MM.1S (cell line): ENCODE measurements around the gene PHACTR1.

Experiments used
- DNase-seq: peaks from one replicate; pipeline ENCODE4 v3.0.0-alpha.2; 2015
- H2AFZ ChIP-seq: fragments of 300-600 bp; sonication (generic); 2 replicates; pipeline ENCODE4 v1.6.0; 2016; ENCODE audit warnings: antibody characterized with exemption, low read length
- H3F3A ChIP-seq: fragments of 300-600 bp; sonication (generic); 2 replicates; pipeline ENCODE4 v1.6.1; 2016; ENCODE audit warnings: mild to moderate bottlenecking, antibody characterized with exemption, low read length, moderate library complexity, mixed read lengths; ENCODE audit not compliant: insufficient read depth
- H3K27ac ChIP-seq: fragments of 300-600 bp; sonication (generic); 2 replicates; pipeline ENCODE4 v1.5.1; 2016; ENCODE audit warnings: mild to moderate bottlenecking, low read length
- H3K27me3 ChIP-seq: fragments of 300-600 bp; sonication (generic); replicated peaks from 2 replicates; pipeline ENCODE4 v1.6.0; 2016; ENCODE audit warnings: low read length; ENCODE audit not compliant: insufficient read depth
- H3K36me3 ChIP-seq: fragments of 300-600 bp; sonication (generic); replicated peaks from 2 replicates; pipeline ENCODE4 v1.6.1; 2016; ENCODE audit warnings: mild to moderate bottlenecking, low read length, mixed read lengths; ENCODE audit not compliant: insufficient read depth
- H3K4me1 ChIP-seq: fragments of 300-600 bp; sonication (generic); 2 replicates; pipeline ENCODE4 v1.6.1; 2016; ENCODE audit warnings: low read length, mixed read lengths
- H3K4me2 ChIP-seq: fragments of 300-600 bp; sonication (generic); 2 replicates; pipeline ENCODE4 v1.6.0; 2016; ENCODE audit warnings: low read depth, low read length
- H3K4me3 ChIP-seq: fragments of 300-600 bp; sonication (generic); 2 replicates; pipeline ENCODE4 v1.5.1; 2016; ENCODE audit warnings: low read length, mixed read lengths
- H3K79me2 ChIP-seq: fragments of 300-600 bp; sonication (generic); 2 replicates; pipeline ENCODE4 v1.6.1; 2016; ENCODE audit warnings: mixed run types, low read length, mixed read lengths
- H3K9ac ChIP-seq: fragments of 300-600 bp; sonication (generic); 2 replicates; pipeline ENCODE4 v1.6.1; 2016; ENCODE audit warnings: low read length, mixed read lengths
- H3K9me2 ChIP-seq: fragments of 300-600 bp; sonication (generic); replicated peaks from 2 replicates; pipeline ENCODE4 v1.6.1; 2016; ENCODE audit warnings: mild to moderate bottlenecking, low read length, mixed read lengths; ENCODE audit not compliant: insufficient read depth
- H3K9me3 ChIP-seq: fragments of 300-600 bp; sonication (generic); replicated peaks from 2 replicates; pipeline ENCODE4 v1.6.1; 2016; ENCODE audit warnings: mild to moderate bottlenecking, low read length, mixed read lengths; ENCODE audit not compliant: insufficient read depth
- H4K20me1 ChIP-seq: fragments of 300-600 bp; sonication (generic); 2 replicates; pipeline ENCODE4 v1.6.1; 2016; ENCODE audit warnings: mild to moderate bottlenecking, low read length, moderate library complexity, mixed read lengths; ENCODE audit not compliant: insufficient read depth
- CTCF ChIP-seq: fragments of 300-600 bp; sonication (generic); IDR thresholded peaks from 2 replicates; pipeline ENCODE4 v1.5.1; 2016; ENCODE audit warnings: antibody characterized with exemption, low read length, mixed read lengths
- EZH2 ChIP-seq: fragments of 300-600 bp; sonication (generic); optimal IDR thresholded peaks from 2 replicates; pipeline ENCODE3; 2017; ENCODE audit warnings: low read depth, mild to moderate bottlenecking, antibody characterized with exemption, low read length, mixed read lengths
- EZH2phosphoT487 ChIP-seq: fragments of 300-600 bp; sonication (generic); IDR thresholded peaks from 2 replicates; pipeline ENCODE4 v1.6.1; 2018; ENCODE audit warnings: antibody characterized with exemption, low read length

The PHACTR1 gene

GRCh38 chr6:13049666-13050254 is 333.2 kb downstream of the PHACTR1 start:
- no peaks in the 10 kb centered on the region for H3K27me3 ChIP-seq
- no peak overlapping the region for H3K4me2 ChIP-seq
- H4K20me1 ChIP-seq = no peaks in the 10 kb centered on the region
- DNase-seq = no peak
- H3K79me2 ChIP-seq = no peaks in the 10 kb centered on the region
- no peak overlapping the region for H3K9ac ChIP-seq
- no peaks in the 10 kb centered on the region for H3K9me3 ChIP-seq
- H3K27ac ChIP-seq = no peak overlapping the region
- no peak overlapping the region for H3K4me3 ChIP-seq
- H2AFZ ChIP-seq = no peak overlapping the region
- no peaks in the 10 kb centered on the region for H3K36me3 ChIP-seq
- no peaks in the 10 kb centered on the region for H3K9me2 ChIP-seq
- TF ChIP-seq EZH2phosphoT487 (no peak), CTCF (no peak), EZH2 (no peak)
- no peaks in the 10 kb centered on the region for H3K4me1 ChIP-seq
- H3F3A ChIP-seq = no peaks in the 10 kb centered on the region

- Histone ChIP-seq H3K4me1 (no peaks in the 10 kb centered on the region), H3K36me3 (no peaks in the 10 kb centered on the region), H3F3A (no peaks in the 10 kb centered on the region), H3K9ac (no peak overlapping the region), H3K27me3 (no peaks in the 10 kb centered on the region), H3K9me2 (no peaks in the 10 kb centered on the region), H2AFZ (no peak overlapping the region), H3K27ac (no peak overlapping the region), H4K20me1 (no peaks in the 10 kb centered on the region), H3K4me3 (no peak overlapping the region), H3K9me3 (no peaks in the 10 kb centered on the region), H3K4me2 (no peak overlapping the region), H3K79me2 (no peaks in the 10 kb centered on the region)
- no peak for DNase-seq
- TF ChIP-seq EZH2 (no peak), EZH2phosphoT487 (no peak), CTCF (no peak)
Measured at GRCh38 chr6:13053006-13053461, 336.5 kb downstream of the PHACTR1 start.

GRCh38 chr6:13058051-13058450 is 341.5 kb downstream of the PHACTR1 start:
- no peaks in the 10 kb centered on the region for H4K20me1 ChIP-seq
- H3K9me2 ChIP-seq = no peaks in the 10 kb centered on the region
- TF ChIP-seq CTCF = no peak
- H3K4me3 ChIP-seq = no peak overlapping the region
- no peaks in the 10 kb centered on the region for H3K36me3 ChIP-seq
- H3F3A ChIP-seq = no peaks in the 10 kb centered on the region
- no peak overlapping the region for H3K9ac ChIP-seq
- no peaks in the 10 kb centered on the region for H3K4me1 ChIP-seq
- no peak overlapping the region for H3K4me2 ChIP-seq
- H3K27me3 ChIP-seq = no peaks in the 10 kb centered on the region
- no peak overlapping the region for H3K27ac ChIP-seq
- no peaks in the 10 kb centered on the region for H3K9me3 ChIP-seq
- no peak overlapping the region for H2AFZ ChIP-seq
- H3K79me2 ChIP-seq = no peaks in the 10 kb centered on the region
- DNase-seq = no peak
